Neural cell (in vitro differentiated cells): ENCODE data around the gene EPHB3. TPM values are rescaled to one million over a fixed set of nuclear protein-coding genes. Genes with fewer than 3 reads are reported as not detected.

Experiments used
- H2AFZ ChIP-seq: fragments of 200-600, 300-800 bp; sonication (generic), shearing (Covaris generic); 2 replicates; pipeline ENCODE4 v1.6.0; 2014; ENCODE audit warnings: low read depth, mild to moderate bottlenecking, antibody characterized with exemption, low read length, moderate library complexity
- H3F3A ChIP-seq: fragments of 200-600 bp; shearing (Covaris generic); 2 replicates; pipeline ENCODE4 v1.6.1; 2016; ENCODE audit warnings: mild to moderate bottlenecking, moderate library complexity, mixed read lengths, antibody characterized with exemption, low read length; ENCODE audit not compliant: insufficient read depth, poor library complexity, severe bottlenecking
- H3K27ac ChIP-seq: fragments of 200-600, 300-800 bp; sonication (generic), shearing (Covaris generic); 2 replicates; pipeline ENCODE4 v1.5.1; 2014; ENCODE audit warnings: mild to moderate bottlenecking, low read length, moderate library complexity
- H3K27me3 ChIP-seq: fragments of 300-800, 200-600 bp; sonication (generic), shearing (Covaris generic); 2 replicates; pipeline ENCODE4 v1.6.0; 2014; ENCODE audit warnings: mild to moderate bottlenecking, low read depth, low read length, moderate library complexity; ENCODE audit not compliant: insufficient read depth
- H3K36me3 ChIP-seq: fragments of 300-800, 200-600 bp; sonication (generic), shearing (Covaris generic); 2 replicates; pipeline ENCODE4 v1.5.1; 2014; ENCODE audit warnings: mild to moderate bottlenecking, antibody characterized with exemption, low read length, moderate library complexity; ENCODE audit not compliant: insufficient read depth
- H3K4me2 ChIP-seq: fragments of 300-800, 200-600 bp; sonication (generic), shearing (Covaris generic); 2 replicates; pipeline ENCODE4 v1.6.0; 2014; ENCODE audit warnings: mild to moderate bottlenecking, low read length
- H3K4me3 ChIP-seq: fragments of 300-800, 200-600 bp; sonication (generic), shearing (Covaris generic); 2 replicates; pipeline ENCODE4 v1.5.1; 2014; ENCODE audit warnings: mild to moderate bottlenecking, low read length, moderate library complexity
- H3K79me2 ChIP-seq: fragments of 200-600 bp; shearing (Covaris generic); replicated peaks from 2 replicates; pipeline ENCODE4 v1.6.0; 2014; ENCODE audit warnings: mild to moderate bottlenecking, low read length, moderate library complexity; ENCODE audit not compliant: insufficient read depth
- H3K9ac ChIP-seq: fragments of 300-800, 200-600 bp; sonication (generic), shearing (Covaris generic); 2 replicates; pipeline ENCODE4 v1.6.1; 2016; ENCODE audit warnings: mild to moderate bottlenecking, low read length, mixed read lengths
- H3K9me2 ChIP-seq: fragments of 200-600 bp; shearing (Covaris generic); 2 replicates; pipeline ENCODE4 v1.6.1; 2016; ENCODE audit warnings: mild to moderate bottlenecking, low read length, mixed read lengths; ENCODE audit not compliant: insufficient read depth
- H3K9me3 ChIP-seq: fragments of 200-600, 300-800 bp; sonication (generic), shearing (Covaris generic); 2 replicates; pipeline ENCODE4 v1.6.1; 2016; ENCODE audit warnings: mild to moderate bottlenecking, mixed run types, low read length, moderate library complexity, mixed read lengths
- H4K20me1 ChIP-seq: fragments of 200-600 bp; shearing (Covaris generic); 2 replicates; pipeline ENCODE4 v1.6.1; 2016; ENCODE audit warnings: mild to moderate bottlenecking, mixed run types; ENCODE audit not compliant: insufficient read depth
- EP300 ChIP-seq: fragments of 450-650 bp; conservative IDR thresholded peaks from 2 replicates; pipeline ENCODE4 v1.6.1; 2014; ENCODE audit warnings: antibody characterized with exemption, mild to moderate bottlenecking, moderate library complexity; ENCODE audit not compliant: poor library complexity, severe bottlenecking
- EZH2 ChIP-seq: fragments of 200-600, 300-800 bp; shearing (Covaris generic), sonication (generic); IDR thresholded peaks from 2 replicates; pipeline ENCODE4 v1.6.1; 2014; ENCODE audit warnings: antibody characterized with exemption, low read length, borderline replicate concordance, mild to moderate bottlenecking; ENCODE audit not compliant: insufficient read depth, poor library complexity, severe bottlenecking
- MXI1 ChIP-seq: fragments of 450-650 bp; conservative IDR thresholded peaks from 2 replicates; pipeline ENCODE4 v1.6.1; 2014; ENCODE audit warnings: antibody characterized with exemption, mild to moderate bottlenecking; ENCODE audit not compliant: poor library complexity, severe bottlenecking
- POLR2AphosphoS5 ChIP-seq: IDR thresholded peaks from 2 replicates; pipeline ENCODE4 v1.6.1; 2012
- RAD21 ChIP-seq: fragments of 450-650 bp; conservative IDR thresholded peaks from 2 replicates; pipeline ENCODE4 v1.6.1; 2014; ENCODE audit warnings: antibody characterized with exemption, mild to moderate bottlenecking, moderate library complexity
- REST ChIP-seq: IDR thresholded peaks from 2 replicates; pipeline ENCODE4 v1.6.1; 2012; ENCODE audit warnings: borderline replicate concordance
- SMC3 ChIP-seq: fragments of 450-650 bp; conservative IDR thresholded peaks from 2 replicates; pipeline ENCODE4 v1.6.1; 2014; ENCODE audit warnings: antibody characterized with exemption, mild to moderate bottlenecking, moderate library complexity; ENCODE audit not compliant: poor library complexity
- TAF1 ChIP-seq: IDR thresholded peaks from 2 replicates; pipeline ENCODE4 v1.6.1; 2012; ENCODE audit warnings: low read depth
- polyA plus RNA-seq: library from polyadenylated mRNA; depleted of rRNA; stranded (reverse); fragments of >200 nt; gene quantifications from 2 replicates; pipeline ENCODE4 v1.2.3, GENCODE V29; 2014
- TF ChIP-seq, protein P1 (sequence below): fragments of 450-650 bp; IDR thresholded peaks from 2 replicates; pipeline ENCODE4 v1.5.1; 2014; ENCODE audit warnings: antibody characterized with exemption, mild to moderate bottlenecking, moderate library complexity; ENCODE audit not compliant: poor library complexity, severe bottlenecking

The EPHB3 gene
- polyA plus RNA-seq, 1 donor from 2014 or later = 4.3 TPM

GRCh38 chr3:184600685-184601377 lies 39.2 kb downstream of the EPHB3 start:
- no peaks in the 10 kb centered on the region for H3K36me3 ChIP-seq
- TF ChIP-seq POLR2AphosphoS5 (no peak), REST (no peak)
- TF ChIP-seq, protein P1, sequence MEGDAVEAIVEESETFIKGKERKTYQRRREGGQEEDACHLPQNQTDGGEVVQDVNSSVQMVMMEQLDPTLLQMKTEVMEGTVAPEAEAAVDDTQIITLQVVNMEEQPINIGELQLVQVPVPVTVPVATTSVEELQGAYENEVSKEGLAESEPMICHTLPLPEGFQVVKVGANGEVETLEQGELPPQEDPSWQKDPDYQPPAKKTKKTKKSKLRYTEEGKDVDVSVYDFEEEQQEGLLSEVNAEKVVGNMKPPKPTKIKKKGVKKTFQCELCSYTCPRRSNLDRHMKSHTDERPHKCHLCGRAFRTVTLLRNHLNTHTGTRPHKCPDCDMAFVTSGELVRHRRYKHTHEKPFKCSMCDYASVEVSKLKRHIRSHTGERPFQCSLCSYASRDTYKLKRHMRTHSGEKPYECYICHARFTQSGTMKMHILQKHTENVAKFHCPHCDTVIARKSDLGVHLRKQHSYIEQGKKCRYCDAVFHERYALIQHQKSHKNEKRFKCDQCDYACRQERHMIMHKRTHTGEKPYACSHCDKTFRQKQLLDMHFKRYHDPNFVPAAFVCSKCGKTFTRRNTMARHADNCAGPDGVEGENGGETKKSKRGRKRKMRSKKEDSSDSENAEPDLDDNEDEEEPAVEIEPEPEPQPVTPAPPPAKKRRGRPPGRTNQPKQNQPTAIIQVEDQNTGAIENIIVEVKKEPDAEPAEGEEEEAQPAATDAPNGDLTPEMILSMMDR = no peak
- no peak overlapping the region for H3K9ac ChIP-seq
- peaks cover 51% of the 10 kb centered on the region for H3K27me3 ChIP-seq
- no peaks in the 10 kb centered on the region for H3K9me3 ChIP-seq
- H2AFZ ChIP-seq = no peak overlapping the region
- H3K27ac ChIP-seq = no peak overlapping the region
- H4K20me1 ChIP-seq = no peaks in the 10 kb centered on the region
- H3F3A ChIP-seq = no peaks in the 10 kb centered on the region
- no peaks in the 10 kb centered on the region for H3K79me2 ChIP-seq
- H3K4me3 ChIP-seq = no peak overlapping the region
- no peak overlapping the region for H3K4me2 ChIP-seq
- H3K9me2 ChIP-seq = no peaks in the 10 kb centered on the region

DNA sequence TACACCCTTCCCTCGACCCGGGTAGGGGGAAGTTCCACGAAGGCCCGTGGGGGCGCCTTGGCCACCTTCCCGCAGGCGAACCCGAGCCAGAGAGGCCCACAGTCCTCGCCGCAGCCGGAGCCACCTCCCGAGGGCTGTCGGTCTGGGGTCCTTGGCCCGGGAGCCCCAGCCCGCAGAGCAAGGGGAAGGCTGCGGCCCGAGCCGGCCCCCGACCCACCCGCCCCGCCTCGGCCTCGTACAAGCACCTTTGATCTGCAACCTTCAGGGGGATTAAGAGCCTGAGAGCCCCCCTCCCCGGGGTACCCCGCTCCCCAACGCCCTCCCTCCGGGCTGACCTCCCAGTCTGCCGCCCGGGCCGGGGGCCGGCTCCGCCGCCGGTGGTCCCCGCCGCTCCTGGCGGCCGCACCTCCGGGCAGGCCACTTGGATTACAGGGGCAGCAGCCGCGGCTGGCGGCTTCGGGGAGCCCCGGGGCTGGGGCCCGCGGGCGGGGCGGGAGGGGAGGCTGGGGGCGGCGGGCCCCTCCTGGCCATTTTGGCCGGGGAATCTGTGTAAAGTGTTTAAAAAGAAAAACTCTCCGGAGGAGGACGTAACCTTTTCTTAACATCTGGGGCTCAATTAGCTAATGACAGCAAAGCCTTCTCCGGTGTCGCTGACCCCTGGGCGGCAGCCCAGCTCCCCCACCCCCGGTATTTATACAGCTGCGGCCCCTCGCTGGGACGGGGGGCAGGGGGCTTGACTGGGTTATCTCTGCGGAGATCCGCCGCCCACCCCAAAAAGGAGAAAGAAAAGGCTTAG lies 40.2 kb downstream of the EPHB3 start:
- no peak overlapping the region for H3K9ac ChIP-seq
- no peaks in the 10 kb centered on the region for H3K9me2 ChIP-seq
- H3K79me2 ChIP-seq = no peaks in the 10 kb centered on the region
- H3K27ac ChIP-seq = no peak overlapping the region
- H3K9me3 ChIP-seq = no peaks in the 10 kb centered on the region
- H3K4me2 ChIP-seq = no peak overlapping the region
- H3K36me3 ChIP-seq = no peaks in the 10 kb centered on the region
- H2AFZ ChIP-seq = no peak overlapping the region
- TF ChIP-seq EZH2 (no peak), RAD21 (no peak), REST (no peak), MXI1 (no peak), EP300 (no peak), TAF1 (no peak), POLR2AphosphoS5 (no peak), SMC3 (no peak)
- TF ChIP-seq, protein P1 = no peak
- peak overlapping the region; percentile 34 for H3K4me3 ChIP-seq
- H3F3A ChIP-seq = no peaks in the 10 kb centered on the region
- H3K27me3 ChIP-seq = peaks cover 51% of the 10 kb centered on the region
- no peaks in the 10 kb centered on the region for H4K20me1 ChIP-seq
